ENCODE measurements around the gene TMEM178B.

Gene TMEM178B

GRCh38 chr7:141276031-141276430 lies 202.2 kb downstream of the TMEM178B start:
- no peak overlapping the region for H3K4me3 ChIP-seq (ENCODE audit: low read depth, low read length)
- no peak for DNase-seq (ENCODE audit: low read depth)
- no peak for TF ChIP-seq CTCF (IDR thresholded peaks at IDR 0.05; ENCODE audit: low read depth, low read length, missing control alignments)
- in situ Hi-C loops (cut with HindIII; ENCODE audit: low sequenced_read_pairs): no loop called here

DNA sequence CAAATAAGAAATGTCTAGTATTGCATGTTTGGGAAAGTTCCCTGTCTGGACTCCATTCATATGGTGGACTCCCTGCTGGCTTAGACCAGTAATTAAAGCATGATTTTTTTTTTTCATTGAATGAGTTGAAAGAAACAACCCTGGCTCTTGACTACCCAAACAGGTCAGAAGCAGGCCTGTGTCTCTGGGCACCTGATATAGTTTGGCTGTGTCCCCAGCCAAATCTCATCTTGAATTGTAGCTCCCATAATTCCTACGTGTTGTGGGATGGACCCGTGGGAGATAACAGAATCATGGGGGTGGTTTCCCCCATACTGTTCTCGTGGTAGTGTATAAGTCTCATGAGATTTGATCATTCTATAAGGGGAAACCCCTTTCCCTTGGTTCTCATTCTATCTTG lies 206.2 kb downstream of the TMEM178B start:
- TF ChIP-seq CTCF (IDR thresholded peaks at IDR 0.05; ENCODE audit: low read depth, low read length, missing control alignments): no peak
- no peak overlapping the region for H3K4me3 ChIP-seq (ENCODE audit: low read depth, low read length)
- in situ Hi-C loops (cut with HindIII; ENCODE audit: low sequenced_read_pairs): no loop called here
- no peak for DNase-seq (ENCODE audit: low read depth)

DNA sequence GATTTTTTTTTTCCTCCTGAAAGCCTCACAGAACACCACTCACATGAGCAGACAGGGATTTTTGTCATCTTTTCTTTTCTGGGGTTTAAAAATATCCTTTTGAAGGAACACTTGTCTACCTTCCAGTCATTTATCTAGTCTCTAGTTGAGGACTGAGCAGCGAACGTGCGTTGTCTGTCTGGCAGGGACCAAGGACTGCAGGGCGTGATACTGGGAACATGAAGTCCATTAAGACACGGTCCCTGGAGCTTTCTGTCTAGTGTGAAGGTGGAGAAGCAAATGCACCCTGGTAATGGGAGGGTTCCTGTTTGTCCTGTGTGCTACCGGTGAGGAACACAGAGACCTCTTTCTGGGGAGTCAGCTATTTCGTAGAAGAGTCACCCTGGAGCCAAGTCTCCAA lies 207.4 kb downstream of the TMEM178B start:
- in situ Hi-C loops (cut with HindIII; ENCODE audit: low sequenced_read_pairs): no loop called here
- TF ChIP-seq CTCF (IDR thresholded peaks at IDR 0.05; ENCODE audit: low read depth, low read length, missing control alignments): no peak
- no peak overlapping the region for H3K4me3 ChIP-seq (ENCODE audit: low read depth, low read length)
- no peak for DNase-seq (ENCODE audit: low read depth)

GRCh38 chr7:141286522-141286921 lies 212.7 kb downstream of the TMEM178B start:
- H3K4me3 ChIP-seq (ENCODE audit: low read depth, low read length): no peak overlapping the region
- no peak for TF ChIP-seq CTCF (IDR thresholded peaks at IDR 0.05; ENCODE audit: low read depth, low read length, missing control alignments)
- no peak for DNase-seq (ENCODE audit: low read depth)
- in situ Hi-C loops (cut with HindIII; ENCODE audit: low sequenced_read_pairs): no loop called here

DNA sequence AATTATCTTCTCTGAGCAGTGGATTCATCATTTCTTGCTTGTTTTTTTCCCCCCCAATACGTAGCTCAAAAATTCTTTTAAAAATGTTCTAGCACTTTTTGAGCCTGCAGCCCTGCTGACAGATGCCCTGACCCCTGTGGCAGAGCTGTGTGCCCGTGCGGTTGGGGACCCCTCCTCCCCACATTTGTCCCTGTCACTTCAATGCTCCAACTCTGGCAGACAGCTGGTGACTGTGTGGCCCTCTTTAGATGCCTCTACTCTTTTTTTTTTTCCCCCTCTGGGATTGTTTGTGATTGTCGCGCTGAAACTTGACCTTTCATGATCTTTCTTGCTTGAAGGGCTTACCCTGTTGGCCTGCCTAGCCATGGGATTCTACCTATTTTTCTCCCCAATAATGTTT lies 214.1 kb downstream of the TMEM178B start:
- in situ Hi-C loops (cut with HindIII; ENCODE audit: low sequenced_read_pairs): no loop called here
- DNase-seq (ENCODE audit: low read depth): no peak
- no peak overlapping the region for H3K4me3 ChIP-seq (ENCODE audit: low read depth, low read length)
- TF ChIP-seq CTCF (IDR thresholded peaks at IDR 0.05; ENCODE audit: low read depth, low read length, missing control alignments): no peak

DNA sequence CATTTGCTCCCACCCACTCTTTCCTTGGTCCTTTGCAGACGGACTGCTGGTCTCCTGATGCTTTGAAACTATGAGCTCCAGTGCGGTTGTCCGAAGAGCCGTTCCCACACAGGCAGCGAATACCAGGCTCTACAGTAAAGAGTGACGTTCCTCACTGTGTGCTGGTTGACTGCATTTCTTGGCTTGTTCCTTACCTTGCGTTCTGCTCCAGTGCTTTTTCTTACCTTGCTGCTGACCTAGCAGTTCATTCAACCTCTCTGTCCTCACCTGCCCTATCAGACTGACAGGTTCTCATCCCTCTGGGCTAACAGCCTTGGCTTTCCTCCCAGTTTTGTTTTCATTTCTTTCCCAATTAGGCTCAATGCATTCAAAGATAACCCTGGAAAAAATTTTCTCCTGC lies 214.8 kb downstream of the TMEM178B start:
- in situ Hi-C loops (cut with HindIII; ENCODE audit: low sequenced_read_pairs): no loop called here
- H3K4me3 ChIP-seq (ENCODE audit: low read depth, low read length): no peak overlapping the region
- no peak for TF ChIP-seq CTCF (IDR thresholded peaks at IDR 0.05; ENCODE audit: low read depth, low read length, missing control alignments)
- no peak for DNase-seq (ENCODE audit: low read depth)

- TF ChIP-seq CTCF (IDR thresholded peaks at IDR 0.05; ENCODE audit: low read depth, low read length, missing control alignments): no peak
- DNase-seq (ENCODE audit: low read depth): no peak
- no peak overlapping the region for H3K4me3 ChIP-seq (ENCODE audit: low read depth, low read length)
- in situ Hi-C loops (cut with HindIII; ENCODE audit: low sequenced_read_pairs): no loop called here
Observed at GRCh38 chr7:141290365-141290764, 216.5 kb downstream of the TMEM178B start.
